Lower lobe of right lung (tissue), 2 donors: ENCODE results near the gene RNASEH2A. TPM values are rescaled to one million over a fixed set of nuclear protein-coding genes. Genes with fewer than 3 reads are reported as not detected.

Source experiments
- ATAC-seq, 2 donors: fragments of 200-7000 bp; cut with Tn5 transposase; one replicate each; pipeline ENCODE4 v1.9.1; 2020 to 2022; ENCODE audit warnings: mild to moderate bottlenecking in 2 of 2, moderate library complexity in 2 of 2
- DNase-seq: peaks from one replicate; pipeline ENCODE4 v3.0.0-alpha.2; 2020
- H3K27ac ChIP-seq: fragments of 200-600 bp; one replicate; pipeline ENCODE4 v1.8.0; 2022
- H3K27me3 ChIP-seq: fragments of 200-600 bp; one replicate; pipeline ENCODE4 v1.8.0; 2022; ENCODE audit warnings: low read depth
- H3K36me3 ChIP-seq: fragments of 200-600 bp; one replicate; pipeline ENCODE4 v1.8.0; 2022; ENCODE audit warnings: mild to moderate bottlenecking
- H3K4me1 ChIP-seq: fragments of 200-600 bp; one replicate; pipeline ENCODE4 v1.8.0; 2022
- H3K4me3 ChIP-seq: fragments of 200-600 bp; one replicate; pipeline ENCODE4 v1.8.0; 2022; ENCODE audit warnings: mild to moderate bottlenecking
- H3K9me3 ChIP-seq: fragments of 200-600 bp; one replicate; pipeline ENCODE4 v1.8.0; 2022
- CTCF ChIP-seq: fragments of 200-600 bp; IDR thresholded peaks from one replicate; pipeline ENCODE4 v1.8.0; 2022; ENCODE audit warnings: antibody characterized with exemption, mild to moderate bottlenecking
- intact Hi-C: fragments of 100-400 bp; cut with DNase I; formaldehyde crosslinking; loops from one replicate; pipeline ENCODE4 v1.11.0; 2022
- total RNA-seq: library from RNA; stranded (reverse); fragmentation: NEBNext Ultra II Directional; extraction: Animal tissue kit (Norgen Biotek cat#: 25700); gene quantifications from one replicate; pipeline ENCODE4 v1.2.1, GENCODE V29; 2021
- donor health status: DM: no; HTN: yes; CAD: no; lungs with severe emphysema.

RNASEH2A gene
- total RNA-seq, 1 donor from 2014 or later: 10.9 TPM

- DNase-seq (no peak), ATAC-seq (no peak)
- no peak for TF ChIP-seq CTCF
- Histone ChIP-seq H3K27ac (peak overlapping the region; percentile 99), H3K9me3 (no peaks in the 10 kb centered on the region), H3K36me3 (no peaks in the 10 kb centered on the region), H3K4me1 (peaks cover 57% of the 10 kb centered on the region), H3K4me3 (peak overlapping the region; percentile 95), H3K27me3 (no peaks in the 10 kb centered on the region)
- intact Hi-C loops: no loop called here
Observed at GRCh38 chr19:12789098-12789903, 17.1 kb upstream of the RNASEH2A start.

DNA sequence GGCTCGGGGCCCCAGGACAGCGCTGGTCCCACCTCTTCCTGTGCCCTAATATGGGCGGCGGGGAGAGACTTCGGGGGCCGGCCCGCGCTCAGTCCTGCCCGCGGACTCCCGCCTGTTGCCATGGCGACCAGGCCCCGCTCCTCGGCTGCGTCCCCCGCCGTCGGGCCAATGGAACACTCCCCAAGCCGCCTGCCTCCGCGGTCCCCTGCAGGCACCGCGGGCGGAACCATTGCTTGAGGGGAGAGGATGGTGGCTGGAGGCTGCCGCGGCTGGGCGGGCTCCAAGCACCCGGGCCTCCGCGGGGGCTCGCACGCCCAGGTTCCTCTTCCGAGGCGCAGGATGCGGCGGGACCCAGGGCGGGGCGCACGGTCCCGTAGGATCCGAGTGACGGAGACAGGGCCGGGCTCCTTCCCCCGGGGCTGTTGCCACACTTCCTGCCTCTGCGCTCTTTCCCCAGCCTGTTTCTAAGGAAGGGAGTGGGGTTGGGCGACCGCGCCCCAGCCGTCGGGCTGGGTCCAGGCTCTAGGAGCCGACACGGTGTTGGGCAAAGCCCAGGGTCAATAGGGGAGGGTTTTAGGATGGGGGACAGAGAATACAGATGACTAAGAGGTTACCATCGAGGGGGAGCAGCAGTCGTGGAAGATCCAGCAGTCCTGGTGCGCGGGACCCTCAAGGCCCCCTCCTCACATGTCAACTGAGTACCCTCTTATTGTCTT is 16.3 kb upstream of the RNASEH2A start:
- Histone ChIP-seq H3K9me3 (no peaks in the 10 kb centered on the region), H3K4me1 (peaks cover 56% of the 10 kb centered on the region), H3K27ac (peak overlapping the region; percentile 99), H3K27me3 (no peaks in the 10 kb centered on the region), H3K36me3 (no peaks in the 10 kb centered on the region), H3K4me3 (peak overlapping the region; percentile 95)
- ATAC-seq (peak; percentile 49 to 68), DNase-seq (peak; percentile 99)
- no peak for TF ChIP-seq CTCF
- intact Hi-C loops: no loop called here

DNA sequence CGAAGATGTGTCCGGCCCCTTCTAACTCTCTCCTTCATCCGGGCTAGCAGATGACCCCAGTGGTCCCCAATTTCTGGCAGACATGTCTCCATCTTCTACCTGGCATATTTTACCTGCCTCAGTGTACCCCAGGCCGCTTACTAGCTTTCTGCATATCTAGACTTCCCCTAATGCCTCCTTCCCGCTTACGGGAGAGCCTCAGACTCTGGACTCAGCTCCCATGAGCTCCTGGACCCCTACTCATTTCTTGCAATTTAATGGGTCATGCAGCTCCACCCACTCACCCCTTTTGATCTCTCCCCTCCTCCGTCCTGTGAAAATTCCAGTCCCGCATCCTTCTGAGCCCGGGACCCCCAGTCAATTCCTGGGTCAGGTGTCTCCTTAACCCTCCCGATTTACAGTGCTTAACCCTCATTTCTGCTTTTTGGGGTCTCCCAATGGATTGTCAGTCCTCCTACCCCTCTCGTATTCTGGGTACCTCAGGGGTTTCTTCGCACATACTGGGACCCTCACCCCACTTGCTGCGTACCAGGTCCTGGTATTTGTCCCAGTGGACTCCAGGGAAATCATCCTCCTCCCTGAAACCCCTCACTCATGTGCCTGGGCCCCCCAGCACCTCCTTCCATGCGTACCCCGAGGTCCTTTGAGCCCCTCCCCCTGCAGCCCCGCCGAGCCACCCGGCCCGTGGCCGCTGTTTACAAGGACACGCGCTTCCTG is 15.6 kb upstream of the RNASEH2A start:
- Histone ChIP-seq H3K36me3 (no peaks in the 10 kb centered on the region), H3K27me3 (no peaks in the 10 kb centered on the region), H3K4me3 (peak overlapping the region; percentile 95), H3K27ac (peak overlapping the region; percentile 99), H3K4me1 (peaks cover 52% of the 10 kb centered on the region), H3K9me3 (no peaks in the 10 kb centered on the region)
- ATAC-seq: no peak
- DNase-seq: no peak
- intact Hi-C loops: no loop called here
- TF ChIP-seq CTCF: no peak

- peak within 1 kb of the TSS; percentile 95 for H3K4me3 ChIP-seq
- H3K36me3 ChIP-seq: no peaks in the 10 kb centered on the region
- peak within 1 kb of the TSS; percentile 99 for H3K27ac ChIP-seq
- ATAC-seq (peak; percentile 65 to 76), DNase-seq (peak; percentile 98)
- no peaks in the 10 kb centered on the region for H3K9me3 ChIP-seq
- intact Hi-C loops: no loop called here
- no peaks in the 10 kb centered on the region for H3K27me3 ChIP-seq
- peaks cover 52% of the 10 kb centered on the region for H3K4me1 ChIP-seq
- no peak for TF ChIP-seq CTCF
Observed at GRCh38 chr19:12791345-12792050, 14.9 kb upstream of the RNASEH2A start, which contains the start of gene JUNB. Gene JUNB, plus strand, starts transcription at chr19:12791486. Its CDS starts 286 bp downstream, at chr19:12791772.
